OCI-LY3 (cell line): Measurements from ENCODE around the gene HMG20A.

Experiments
- EZH2phosphoT487 ChIP-seq: fragments of 200-600 bp; shearing (Covaris generic); IDR thresholded peaks from 2 replicates; pipeline ENCODE4 v1.6.1; 2018; ENCODE audit warnings: antibody characterized with exemption, mixed run types, low read depth
- TF ChIP-seq, protein P1 (sequence below): fragments of 200-600, 300-600 bp; sonication (generic); IDR thresholded peaks from 2 replicates; pipeline ENCODE4 v1.5.1; 2014; ENCODE audit warnings: antibody characterized with exemption, low read length, low read depth

DNA sequence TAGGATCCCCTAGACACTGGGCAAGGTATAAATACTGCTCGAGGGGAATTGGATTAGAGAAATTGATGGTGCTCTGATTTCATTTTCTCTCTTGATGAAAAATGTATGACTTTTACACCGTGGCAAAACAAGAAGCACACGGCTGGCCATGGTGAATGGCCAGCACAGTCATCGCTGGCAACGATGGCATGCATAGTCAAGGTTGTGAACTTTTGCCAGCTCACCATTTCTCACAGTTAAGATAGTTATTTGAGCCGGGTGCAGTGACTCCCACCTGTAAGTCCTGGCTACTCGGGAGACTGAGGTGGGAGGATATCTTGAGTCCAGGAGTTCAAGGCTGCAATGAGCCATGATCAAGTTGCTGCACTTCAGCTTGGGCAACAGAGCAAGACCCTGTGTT is 95.4 kb downstream of the HMG20A start:
- no peak for TF ChIP-seq EZH2phosphoT487
- TF ChIP-seq, protein P1, sequence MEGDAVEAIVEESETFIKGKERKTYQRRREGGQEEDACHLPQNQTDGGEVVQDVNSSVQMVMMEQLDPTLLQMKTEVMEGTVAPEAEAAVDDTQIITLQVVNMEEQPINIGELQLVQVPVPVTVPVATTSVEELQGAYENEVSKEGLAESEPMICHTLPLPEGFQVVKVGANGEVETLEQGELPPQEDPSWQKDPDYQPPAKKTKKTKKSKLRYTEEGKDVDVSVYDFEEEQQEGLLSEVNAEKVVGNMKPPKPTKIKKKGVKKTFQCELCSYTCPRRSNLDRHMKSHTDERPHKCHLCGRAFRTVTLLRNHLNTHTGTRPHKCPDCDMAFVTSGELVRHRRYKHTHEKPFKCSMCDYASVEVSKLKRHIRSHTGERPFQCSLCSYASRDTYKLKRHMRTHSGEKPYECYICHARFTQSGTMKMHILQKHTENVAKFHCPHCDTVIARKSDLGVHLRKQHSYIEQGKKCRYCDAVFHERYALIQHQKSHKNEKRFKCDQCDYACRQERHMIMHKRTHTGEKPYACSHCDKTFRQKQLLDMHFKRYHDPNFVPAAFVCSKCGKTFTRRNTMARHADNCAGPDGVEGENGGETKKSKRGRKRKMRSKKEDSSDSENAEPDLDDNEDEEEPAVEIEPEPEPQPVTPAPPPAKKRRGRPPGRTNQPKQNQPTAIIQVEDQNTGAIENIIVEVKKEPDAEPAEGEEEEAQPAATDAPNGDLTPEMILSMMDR: no peak
